PC-3 (cell line): Measurements from ENCODE around the gene TMEM156. TPM values are rescaled to one million over a fixed set of nuclear protein-coding genes. Genes with fewer than 3 reads are reported as not detected.
A peak's percentile ranks its signal among the peaks of the same experiment; 100 is the strongest.

ENCODE experiments used
- ATAC-seq: fragments of 200-7000 bp; cut with Tn5 transposase; 2 replicates; pipeline ENCODE4 v1.9.1; 2020; ENCODE audit warnings: mild to moderate bottlenecking, moderate library complexity
- BruUV-seq: library from RNA; stranded (reverse); fragments of 400-500 nt; replicated peaks from 2 replicates; lab custom pipeline; 2021; lab: Mats Ljungman, UMichigan
- CTCF ChIA-PET: fragments of 300-600 bp; sonication (Branson Sonifier 250); formaldehyde crosslinking; loops from one replicate; lab custom pipeline; 2022; ENCODE audit warnings: antibody characterized with exemption; lab: Charles Lee
- POLR2A ChIA-PET: fragments of 300-600 bp; sonication (Branson Sonifier 250); formaldehyde crosslinking; loops from one replicate; lab custom pipeline; 2022; ENCODE audit warnings: antibody characterized with exemption; ENCODE audit not compliant: unreplicated experiment; lab: Charles Lee
- DNase-seq: peaks from one replicate; pipeline ENCODE4 v3.0.0-alpha.2; 2015
- H2AFZ ChIP-seq: fragments of 300-600 bp; sonication (generic); 2 replicates; pipeline ENCODE4 v1.6.0; 2016; ENCODE audit warnings: antibody characterized with exemption, low read length
- H3F3A ChIP-seq: fragments of 300-600 bp; sonication (generic); one replicate; pipeline ENCODE4 v1.6.0; 2017; ENCODE audit warnings: antibody characterized with exemption, low read length, control low read depth, mild to moderate bottlenecking; ENCODE audit not compliant: unreplicated experiment
- H3K27ac ChIP-seq: fragments of 300-600 bp; sonication (generic); 2 replicates; pipeline ENCODE4 v1.5.1; 2016; ENCODE audit warnings: mild to moderate bottlenecking, low read length
- H3K27me3 ChIP-seq: fragments of 300-600 bp; sonication (generic); 2 replicates; pipeline ENCODE4 v1.6.1; 2016; ENCODE audit warnings: low read length, mixed read lengths
- H3K36me3 ChIP-seq: fragments of 300-600 bp; sonication (generic); 2 replicates; pipeline ENCODE4 v1.6.1; 2016; ENCODE audit warnings: low read depth, mixed run types, low read length, mixed read lengths
- H3K4me1 ChIP-seq: fragments of 300-600 bp; sonication (generic); 2 replicates; pipeline ENCODE4 v1.5.1; 2016; ENCODE audit warnings: low read length; ENCODE audit not compliant: insufficient read depth
- H3K4me2 ChIP-seq: fragments of 300-600 bp; sonication (generic); 2 replicates; pipeline ENCODE4 v1.6.0; 2016; ENCODE audit warnings: low read length
- H3K4me3 ChIP-seq: fragments of 300-600 bp; sonication (generic); 2 replicates; pipeline ENCODE4 v1.5.1; 2016; ENCODE audit warnings: mild to moderate bottlenecking, low read length, mixed read lengths
- H3K79me2 ChIP-seq: fragments of 300-600 bp; sonication (generic); 2 replicates; pipeline ENCODE4 v1.6.1; 2017; ENCODE audit warnings: low read length, mixed read lengths
- H3K9ac ChIP-seq: fragments of 300-600 bp; sonication (generic); 2 replicates; pipeline ENCODE4 v1.6.0; 2016; ENCODE audit warnings: mild to moderate bottlenecking, low read length
- H3K9me2 ChIP-seq: fragments of 300-600 bp; sonication (generic); replicated peaks from 2 replicates; pipeline ENCODE4 v1.6.1; 2016; ENCODE audit warnings: mixed run types, low read length, mixed read lengths
- H3K9me3 ChIP-seq: fragments of 300-600 bp; sonication (generic); 2 replicates; pipeline ENCODE4 v1.6.1; 2016; ENCODE audit warnings: low read length, mixed read lengths
- H4K20me1 ChIP-seq: fragments of 300-600 bp; sonication (generic); 2 replicates; pipeline ENCODE4 v1.6.1; 2016; ENCODE audit warnings: low read length, mixed read lengths
- EZH2 ChIP-seq: fragments of 300-600 bp; sonication (generic); IDR thresholded peaks from one replicate; pipeline ENCODE4 v1.6.1; 2017; ENCODE audit warnings: antibody characterized with exemption, mild to moderate bottlenecking, low read length; ENCODE audit not compliant: unreplicated experiment
- EZH2phosphoT487 ChIP-seq: fragments of 300-600 bp; sonication (generic); IDR thresholded peaks from 2 replicates; pipeline ENCODE4 v1.6.1; 2018; ENCODE audit warnings: mild to moderate bottlenecking, antibody characterized with exemption, low read length, borderline replicate concordance
- intact Hi-C: fragments of 100-400 bp; cut with micrococcal nuclease; formaldehyde crosslinking; loops from 2 replicates; pipeline ENCODE4 v1.9.0; 2023
- total RNA-seq: library from RNA; depleted of rRNA; stranded (reverse); fragments of >200 nt; gene quantifications from 2 replicates; pipeline ENCODE4 v1.2.3, GENCODE V29; 2014
- TF ChIP-seq, protein P1 (sequence below): fragments of 300-600 bp; sonication (generic); conservative IDR thresholded peaks from 2 replicates; pipeline ENCODE4 v1.5.1; 2017; ENCODE audit warnings: antibody characterized with exemption, low read depth, mild to moderate bottlenecking, low read length

TMEM156 gene
- total RNA-seq, 1 experiment from 2014 or later, result 41.5 TPM

DNA sequence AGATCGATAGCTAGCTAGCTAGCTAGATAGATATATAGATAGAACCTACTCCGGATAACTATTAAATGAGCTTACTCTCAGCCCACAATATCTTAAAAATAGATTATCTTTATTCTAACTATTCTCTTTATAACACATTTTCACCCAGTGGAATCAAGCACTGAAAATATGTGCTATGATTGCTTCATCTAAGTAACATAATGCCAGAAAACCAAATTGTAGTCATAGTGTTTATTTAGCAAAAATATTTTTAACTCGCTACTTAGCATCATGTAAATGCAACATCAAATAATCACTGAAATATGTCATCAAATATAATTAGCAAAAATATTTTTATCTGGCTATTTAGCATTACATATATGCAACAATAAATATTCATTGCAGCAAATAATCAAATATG is 1.5 kb downstream of the TMEM156 start:
- peak overlapping the region; percentile 100 for H3K27ac ChIP-seq
- intact Hi-C loops, result loop anchor here (5.0 kb wide), 1 partner anchor 152 kb away; the partner anchor contains the start of gene WDR19
- no peak for DNase-seq
- no peaks in the 10 kb centered on the region for H3K27me3 ChIP-seq
- ChIA-PET POLR2A (interaction anchor here (1.7 kb wide), 1 partner anchor 13 kb away, joined by 10 read pairs; no protein-coding TSS in a partner anchor), CTCF (no interaction called here)
- peaks cover 11% of the 10 kb centered on the region; the same call in 1 of the 2 replicates for H3K36me3 ChIP-seq
- H3F3A ChIP-seq, result no peaks in the 10 kb centered on the region
- peak overlapping the region; percentile 89 for H3K4me3 ChIP-seq
- H3K4me1 ChIP-seq, result peaks cover 46% of the 10 kb centered on the region
- peak overlapping the region; percentile 98 for H3K9ac ChIP-seq
- peak overlapping the region; percentile 84 for H3K4me2 ChIP-seq
- TF ChIP-seq EZH2, result no peak
- TF ChIP-seq, protein P1, sequence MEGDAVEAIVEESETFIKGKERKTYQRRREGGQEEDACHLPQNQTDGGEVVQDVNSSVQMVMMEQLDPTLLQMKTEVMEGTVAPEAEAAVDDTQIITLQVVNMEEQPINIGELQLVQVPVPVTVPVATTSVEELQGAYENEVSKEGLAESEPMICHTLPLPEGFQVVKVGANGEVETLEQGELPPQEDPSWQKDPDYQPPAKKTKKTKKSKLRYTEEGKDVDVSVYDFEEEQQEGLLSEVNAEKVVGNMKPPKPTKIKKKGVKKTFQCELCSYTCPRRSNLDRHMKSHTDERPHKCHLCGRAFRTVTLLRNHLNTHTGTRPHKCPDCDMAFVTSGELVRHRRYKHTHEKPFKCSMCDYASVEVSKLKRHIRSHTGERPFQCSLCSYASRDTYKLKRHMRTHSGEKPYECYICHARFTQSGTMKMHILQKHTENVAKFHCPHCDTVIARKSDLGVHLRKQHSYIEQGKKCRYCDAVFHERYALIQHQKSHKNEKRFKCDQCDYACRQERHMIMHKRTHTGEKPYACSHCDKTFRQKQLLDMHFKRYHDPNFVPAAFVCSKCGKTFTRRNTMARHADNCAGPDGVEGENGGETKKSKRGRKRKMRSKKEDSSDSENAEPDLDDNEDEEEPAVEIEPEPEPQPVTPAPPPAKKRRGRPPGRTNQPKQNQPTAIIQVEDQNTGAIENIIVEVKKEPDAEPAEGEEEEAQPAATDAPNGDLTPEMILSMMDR, result no peak
- TF ChIP-seq EZH2phosphoT487, result no peak
- H2AFZ ChIP-seq, result no peak overlapping the region
- no TSS peak for BruUV-seq
- peaks cover 73% of the 10 kb centered on the region for H3K79me2 ChIP-seq
- H3K9me2 ChIP-seq, result no peaks in the 10 kb centered on the region
- H3K9me3 ChIP-seq, result no peaks in the 10 kb centered on the region
- ATAC-seq, result no peak
- H4K20me1 ChIP-seq, result peaks cover 14% of the 10 kb centered on the region

DNA sequence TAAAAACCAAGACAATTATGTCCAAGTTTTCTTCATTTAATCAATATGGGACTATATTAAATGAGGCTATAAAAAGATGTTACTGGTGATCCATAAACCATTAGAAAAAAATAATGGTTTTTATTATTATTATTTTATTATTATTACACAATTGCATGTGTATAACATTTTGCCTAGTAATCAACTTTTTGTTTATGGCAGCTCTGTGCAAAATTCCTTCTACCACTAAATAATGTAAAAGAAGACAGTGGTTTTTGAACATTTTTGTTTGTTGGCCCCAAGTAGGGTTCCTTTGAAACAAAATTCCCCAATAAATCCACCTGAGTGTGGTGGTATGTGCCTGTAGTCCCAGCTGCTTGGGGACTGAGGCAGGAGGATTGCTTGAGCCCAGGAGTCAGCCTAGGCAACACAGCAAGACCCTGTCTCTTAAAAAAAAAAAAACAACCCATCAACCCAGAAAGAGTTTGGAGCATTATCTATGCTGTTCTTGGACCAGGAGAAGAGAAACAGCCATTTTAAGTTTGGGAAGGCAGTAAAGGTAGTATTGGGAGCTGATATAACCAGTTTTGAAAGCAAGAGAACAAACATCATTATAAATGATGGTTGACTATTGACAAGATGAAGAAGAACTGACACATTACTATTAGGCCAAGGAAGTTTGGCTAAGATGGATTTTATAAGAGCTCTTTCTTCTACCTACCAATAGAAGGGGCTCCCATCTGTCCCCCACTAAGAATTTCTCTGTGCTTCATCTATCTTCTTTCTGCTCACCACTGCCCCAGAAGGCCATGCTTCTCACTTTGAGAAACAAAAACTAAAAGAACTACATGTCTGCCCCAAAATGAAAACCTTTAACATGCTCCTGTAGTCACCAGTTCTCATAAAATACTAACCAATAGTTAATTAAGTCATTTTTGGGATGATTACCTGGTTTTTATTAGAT is 2.2 kb downstream of the TMEM156 start:
- H3K9me3 ChIP-seq, result no peaks in the 10 kb centered on the region
- intact Hi-C loops, result loop anchor here (5.0 kb wide), 1 partner anchor 152 kb away; the partner anchor contains the start of gene WDR19
- TSS peak; percentile 11 for BruUV-seq
- no peaks in the 10 kb centered on the region for H3K9me2 ChIP-seq
- ATAC-seq (no peak), DNase-seq (peak; percentile 23)
- peak overlapping the region; percentile 100 for H3K27ac ChIP-seq
- H3F3A ChIP-seq, result no peaks in the 10 kb centered on the region
- POLR2A ChIA-PET, result interaction anchor here (1.7 kb wide), 1 partner anchor 14 kb away, joined by 10 read pairs; no protein-coding TSS in a partner anchor
- no peak overlapping the region for H2AFZ ChIP-seq
- no peaks in the 10 kb centered on the region for H3K27me3 ChIP-seq
- peaks cover 79% of the 10 kb centered on the region for H3K79me2 ChIP-seq
- H3K36me3 ChIP-seq, result peaks cover 12% of the 10 kb centered on the region; the same call in 1 of the 2 replicates
- H4K20me1 ChIP-seq, result peaks cover 14% of the 10 kb centered on the region
- H3K4me3 ChIP-seq, result peak overlapping the region; percentile 89
- TF ChIP-seq, protein P1, result no peak; the same call in 1 of the 2 replicates
- TF ChIP-seq EZH2, result no peak
- no peak for TF ChIP-seq EZH2phosphoT487
- peak overlapping the region; percentile 98 for H3K9ac ChIP-seq
- peaks cover 40% of the 10 kb centered on the region for H3K4me1 ChIP-seq
- H3K4me2 ChIP-seq, result peak overlapping the region; percentile 84
- CTCF ChIA-PET, result no interaction called here
